NB4 (cell line): ENCODE measurements around the gene LSM7.

Experiments
- MYC ChIP-seq: IDR thresholded peaks from 2 replicates; pipeline ENCODE4 v1.6.1; 2011; ENCODE audit warnings: low read depth, low read length
- POLR2A ChIP-seq: IDR thresholded peaks from 2 replicates; pipeline ENCODE4 v1.6.1; 2011; ENCODE audit warnings: mild to moderate bottlenecking; ENCODE audit not compliant: insufficient read length; ENCODE audit errors: extremely low read depth
- TF ChIP-seq, protein P1 (sequence below): IDR thresholded peaks from one replicate; pipeline ENCODE4 v1.5.1; 2012; ENCODE audit warnings: low read depth, low read length
- TF ChIP-seq, protein P2 (sequence below): IDR thresholded peaks from 2 replicates; pipeline ENCODE4 v1.6.1; 2011; ENCODE audit warnings: low read depth, low read length

DNA sequence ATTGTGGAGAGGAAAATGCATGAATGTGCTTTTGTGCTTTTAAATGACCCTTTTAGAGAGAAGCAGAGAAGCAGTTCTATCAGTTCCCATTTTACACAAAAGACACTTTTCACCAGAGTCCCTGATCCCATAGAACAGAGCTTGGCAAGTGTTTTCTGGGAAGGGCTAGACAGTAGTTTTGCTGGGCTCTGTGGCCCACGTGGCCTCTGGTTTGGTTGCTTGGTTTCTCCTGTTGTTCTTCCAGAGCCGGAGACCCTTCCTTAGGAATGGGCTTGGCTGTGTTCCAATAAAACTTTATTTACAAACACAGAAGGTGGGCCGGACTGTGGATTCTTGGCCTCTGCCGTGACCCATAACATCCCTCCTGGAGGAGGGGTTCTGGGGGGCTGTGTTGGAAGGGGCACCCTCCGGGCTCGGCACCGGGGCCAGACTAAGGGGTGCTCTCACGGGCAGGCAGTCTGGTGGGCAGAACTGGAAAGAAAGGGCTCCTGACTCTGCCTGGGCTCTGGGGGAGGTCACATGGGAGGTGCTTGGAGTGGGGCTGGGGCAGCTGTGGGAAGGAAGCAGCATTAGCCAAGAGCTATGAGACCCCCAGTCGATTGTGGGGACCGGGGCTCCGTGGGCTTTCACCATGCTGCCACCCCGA is 3.3 kb upstream of the LSM7 start:
- TF ChIP-seq, protein P1, sequence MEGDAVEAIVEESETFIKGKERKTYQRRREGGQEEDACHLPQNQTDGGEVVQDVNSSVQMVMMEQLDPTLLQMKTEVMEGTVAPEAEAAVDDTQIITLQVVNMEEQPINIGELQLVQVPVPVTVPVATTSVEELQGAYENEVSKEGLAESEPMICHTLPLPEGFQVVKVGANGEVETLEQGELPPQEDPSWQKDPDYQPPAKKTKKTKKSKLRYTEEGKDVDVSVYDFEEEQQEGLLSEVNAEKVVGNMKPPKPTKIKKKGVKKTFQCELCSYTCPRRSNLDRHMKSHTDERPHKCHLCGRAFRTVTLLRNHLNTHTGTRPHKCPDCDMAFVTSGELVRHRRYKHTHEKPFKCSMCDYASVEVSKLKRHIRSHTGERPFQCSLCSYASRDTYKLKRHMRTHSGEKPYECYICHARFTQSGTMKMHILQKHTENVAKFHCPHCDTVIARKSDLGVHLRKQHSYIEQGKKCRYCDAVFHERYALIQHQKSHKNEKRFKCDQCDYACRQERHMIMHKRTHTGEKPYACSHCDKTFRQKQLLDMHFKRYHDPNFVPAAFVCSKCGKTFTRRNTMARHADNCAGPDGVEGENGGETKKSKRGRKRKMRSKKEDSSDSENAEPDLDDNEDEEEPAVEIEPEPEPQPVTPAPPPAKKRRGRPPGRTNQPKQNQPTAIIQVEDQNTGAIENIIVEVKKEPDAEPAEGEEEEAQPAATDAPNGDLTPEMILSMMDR: no peak
- TF ChIP-seq POLR2A (no peak), MYC (no peak)
- TF ChIP-seq, protein P2, sequence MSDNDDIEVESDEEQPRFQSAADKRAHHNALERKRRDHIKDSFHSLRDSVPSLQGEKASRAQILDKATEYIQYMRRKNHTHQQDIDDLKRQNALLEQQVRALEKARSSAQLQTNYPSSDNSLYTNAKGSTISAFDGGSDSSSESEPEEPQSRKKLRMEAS: no peak
